Body of pancreas (tissue), 4 donors: ENCODE measurements around the gene SYF2.

Experiments used
- CTCF ChIP-seq, 7 experiments: fragments of 450-650 bp in 4 of 7; fragments of 200-600 bp in 3 of 7; sonication (generic) in 3 of 7; IDR thresholded peaks; one replicate each; pipeline ENCODE4 v1.5.1; 2016 to 2019; ENCODE audit warnings: antibody characterized with exemption in 7 of 7
- POLR2A ChIP-seq, 3 donors: fragments of 450-650 bp; IDR thresholded peaks; one replicate each; pipeline ENCODE4 v1.6.1; 2016; ENCODE audit warnings: antibody characterized with exemption in 3 of 3, mild to moderate bottlenecking in 2 of 3

- TF ChIP-seq CTCF (IDR thresholded peaks at IDR 0.05) (no peak), POLR2A (IDR thresholded peaks at IDR 0.05) (no peak)
Measured at GRCh38 chr1:25197235-25197975, 34.9 kb downstream of the SYF2 start.
